HepG2 (cell line): ENCODE measurements around the gene CBL. TPM values are rescaled to one million over a fixed set of nuclear protein-coding genes. Genes with fewer than 3 reads are reported as not detected.
"Not testable (repeated sequence)": the region's sequence is repeated elsewhere in the genome, so short reads cannot be mapped to it uniquely, and the experiment has no call there.

Experiments used
- ATAC-seq: fragments of 200-7000 bp; cut with Tn5 transposase; 3 replicates; pipeline ENCODE4 v1.9.1; 2020; ENCODE audit warnings: mild to moderate bottlenecking, moderate library complexity
- BruUV-seq: library from RNA; stranded (reverse); fragments of 400-500 nt; replicated peaks from 2 replicates; lab custom pipeline; 2021; lab: Mats Ljungman, UMichigan
- CTCF ChIA-PET: fragments of 300-600 bp; formaldehyde crosslinking; extraction: SDS; loops from one replicate; lab custom pipeline; 2021; ENCODE audit warnings: low total read pairs, inconsistent platforms, low intra/inter-chr PET ratio; lab: Yijun Ruan, JAX
- POLR2A ChIA-PET: fragments of 350-600 bp; sonication (Branson Sonifier 250); formaldehyde crosslinking; loops from one replicate; lab custom pipeline; 2020; ENCODE audit warnings: antibody characterized with exemption, inconsistent platforms; lab: Yijun Ruan, JAX
- DNase-seq: peaks from one replicate; pipeline ENCODE4 v3.0.0-alpha.2; 2015; ENCODE audit warnings: low spot score
- FAIRE-seq: peaks from 3 replicates; lab custom pipeline; 2011; peaks lifted over from hg19 to GRCh38; lab: Jason Lieb, UNC
- H2AFZ ChIP-seq: one replicate; pipeline ENCODE4 v1.6.1; 2011; ENCODE audit warnings: low read length, inconsistent platforms
- H3K27ac ChIP-seq: fragments of 300-600 bp; 3 replicates; pipeline ENCODE4 v1.8.0; 2011; ENCODE audit warnings: mixed run types, mild to moderate bottlenecking, mixed read lengths, low read length, inconsistent platforms; ENCODE audit not compliant: insufficient read depth; ENCODE audit errors: extremely low read length
- H3K27me3 ChIP-seq, 2 experiments: fragments of 200-600 bp in 1 of 2; 2 replicates in 1 of 2; 3 replicates in 1 of 2; pipeline versions ENCODE4 v1.6.0 to v1.8.0; 2011; ENCODE audit warnings: low read length in 2 of 2, mild to moderate bottlenecking in 2 of 2, moderate library complexity in 2 of 2, inconsistent platforms in 1 of 2; ENCODE audit not compliant: insufficient read depth in 2 of 2, control insufficient read depth in 1 of 2
- H3K36me3 ChIP-seq, 2 experiments: fragments of 200-600 bp in 1 of 2; replicated peaks in 1 of 2; 2 replicates in 1 of 2; 3 replicates in 1 of 2; pipeline versions ENCODE4 v1.5.1 to v1.8.0; 2011; ENCODE audit warnings: low read length in 2 of 2, inconsistent platforms in 1 of 2; ENCODE audit not compliant: insufficient read depth in 2 of 2, control insufficient read depth in 1 of 2
- H3K4me1 ChIP-seq: 2 replicates; pipeline ENCODE4 v1.5.1; 2012; ENCODE audit warnings: low read length, inconsistent platforms; ENCODE audit not compliant: insufficient read depth
- H3K4me2 ChIP-seq: 2 replicates; pipeline ENCODE4 v1.6.0; 2011; ENCODE audit warnings: low read depth, low read length, inconsistent platforms
- H3K4me3 ChIP-seq, 3 experiments: fragments of 200-600 bp in 1 of 3; sonication (generic), shearing (Covaris generic) in 1 of 3; replicated peaks in 1 of 3; 2 replicates each; pipeline ENCODE4 v1.5.1; 2011 to 2016; ENCODE audit warnings: low read length in 3 of 3, inconsistent platforms in 2 of 3, low read depth in 2 of 3, mild to moderate bottlenecking in 2 of 3, control low read depth in 1 of 3, mixed read lengths in 1 of 3; ENCODE audit not compliant: insufficient read depth in 1 of 3
- H3K79me2 ChIP-seq: one replicate; pipeline ENCODE4 v1.6.1; 2011; ENCODE audit warnings: low read length, inconsistent platforms; ENCODE audit not compliant: insufficient read depth
- H3K9ac ChIP-seq: 2 replicates; pipeline ENCODE4 v1.6.0; 2011; ENCODE audit warnings: mild to moderate bottlenecking, low read depth, low read length, inconsistent platforms; ENCODE audit not compliant: insufficient read depth
- H3K9me3 ChIP-seq: 2 replicates; pipeline ENCODE4 v1.5.1; 2012; ENCODE audit warnings: mild to moderate bottlenecking, low read length
- H4K20me1 ChIP-seq: 2 replicates; pipeline ENCODE4 v1.6.0; 2011; ENCODE audit warnings: inconsistent platforms, mild to moderate bottlenecking, low read length, moderate library complexity; ENCODE audit not compliant: insufficient read depth
- FOSL1 ChIP-seq: sonication (generic); formaldehyde crosslinking; IDR thresholded peaks from 2 replicates; pipeline ENCODE4 v1.9.0; 2021; ENCODE audit warnings: missing genetic modification reagents, borderline replicate concordance
- FOSL2 ChIP-seq: sonication (generic); formaldehyde crosslinking; IDR thresholded peaks from 2 replicates; pipeline ENCODE4 v1.4.0; 2020; ENCODE audit warnings: missing genetic modification reagents
- FOXA1 ChIP-seq, 2 experiments: fragments of 450-650 bp in 1 of 2; sonication (generic) in 1 of 2; formaldehyde crosslinking in 1 of 2; IDR thresholded peaks; 2 replicates each; pipeline versions ENCODE4 v1.4.0 to v1.6.1; 2016 to 2020; ENCODE audit warnings: missing genetic modification reagents in 1 of 2
- FOXA3 ChIP-seq: IDR thresholded peaks from 2 replicates; pipeline ENCODE4 v1.6.1; 2016; ENCODE audit warnings: missing genetic modification reagents, missing compliant biosample characterization
- HDAC2 ChIP-seq: sonication (generic); formaldehyde crosslinking; IDR thresholded peaks from 2 replicates; pipeline ENCODE4 v1.4.0; 2020; ENCODE audit warnings: missing genetic modification reagents
- RARA ChIP-seq: IDR thresholded peaks from 2 replicates; pipeline ENCODE4 v1.6.1; 2016; ENCODE audit warnings: missing genetic modification reagents, missing compliant biosample characterization
- SAP130 ChIP-seq: IDR thresholded peaks from 2 replicates; pipeline ENCODE4 v1.6.1; 2016; ENCODE audit warnings: low read depth
- SOX13 ChIP-seq, 3 experiments: fragments of 450-650 bp in 1 of 3; sonication (generic) in 1 of 3; formaldehyde crosslinking in 1 of 3; IDR thresholded peaks in 2 of 3; conservative IDR thresholded peaks in 1 of 3; 2 replicates each; pipeline versions ENCODE4 v1.5.0 to v1.6.1; 2016 to 2020; ENCODE audit warnings: antibody characterized with exemption in 1 of 3, mild to moderate bottlenecking in 1 of 3, missing compliant biosample characterization in 1 of 3, missing genetic modification reagents in 1 of 3, moderate library complexity in 1 of 3
- SOX5 ChIP-seq: IDR thresholded peaks from 2 replicates; pipeline ENCODE4 v1.6.1; 2016; ENCODE audit warnings: borderline replicate concordance
- ZKSCAN1 ChIP-seq: fragments of 150-350 bp; IDR thresholded peaks from 2 replicates; pipeline ENCODE4 v1.6.1; 2014; ENCODE audit warnings: low read length
- ZKSCAN8 ChIP-seq: IDR thresholded peaks from 2 replicates; pipeline ENCODE4 v1.6.1; 2016; ENCODE audit warnings: borderline replicate concordance, missing genetic modification reagents, missing compliant biosample characterization
- ZNF644 ChIP-seq: IDR thresholded peaks from 2 replicates; pipeline ENCODE4 v1.6.1; 2016; ENCODE audit warnings: low read depth
- ZNF792 ChIP-seq: IDR thresholded peaks from 2 replicates; pipeline ENCODE4 v1.6.1; 2016
- WGBS: methylation state at CpG from one replicate; pipeline ENCODE4 v1.1.6; 2017; ENCODE audit warnings: low lambda C conversion rate; 5-methylcytosine and 5-hydroxymethylcytosine counted together
- in situ Hi-C: cut with HindIII; loops from 2 replicates; pipeline ENCODE4 v1.10.0; 2017; ENCODE audit warnings: low pct_unique_long_range_greater_than_20kb; ENCODE audit not compliant: extremely low pct_ligation_motif_present
- intact Hi-C: fragments of 100-400 bp; cut with micrococcal nuclease; formaldehyde crosslinking; loops from one replicate; pipeline ENCODE4 v1.10.0; 2022; ENCODE audit not compliant: unreplicated experiment
- polyA plus RNA-seq, 8 experiments: library from polyadenylated mRNA; depleted of rRNA in 3 of 8; stranded (reverse) in 7 of 8; unstranded in 1 of 8; fragments of >200 nt; fragmentation: Illumina TruSeq in 4 of 8; extraction: Trizol in 4 of 8; gene quantifications; 2 replicates each; pipeline versions ENCODE4 v1.2.1 to v1.2.3, GENCODE V29; 2011 to 2016; ENCODE audit warnings: low read depth in 4 of 8, missing spikeins in 1 of 8, mixed read lengths in 1 of 8; ENCODE audit not compliant: insufficient read depth in 1 of 8
- total RNA-seq, 5 experiments: library from RNA; depleted of rRNA; stranded (reverse); fragments of >200 nt; fragmentation: Illumina TruSeq; extraction: Trizol; gene quantifications; 2 replicates each; pipeline ENCODE4 v1.2.3, GENCODE V29; 2016; ENCODE audit warnings: low read depth in 1 of 5
- TF ChIP-seq, protein P1 (sequence below): sonication (generic); formaldehyde crosslinking; conservative IDR thresholded peaks from 2 replicates; pipeline ENCODE4 v1.4.0; 2020; ENCODE audit warnings: mild to moderate bottlenecking, missing genetic modification reagents, moderate library complexity
- TF ChIP-seq, protein P2 (sequence below): IDR thresholded peaks from 2 replicates; pipeline ENCODE4 v1.6.1; 2012; ENCODE audit warnings: inconsistent platforms
- TF ChIP-seq, protein P3 (sequence below): sonication (generic); formaldehyde crosslinking; IDR thresholded peaks from 2 replicates; pipeline ENCODE4 v1.4.0; 2020; ENCODE audit warnings: mild to moderate bottlenecking, missing genetic modification reagents, borderline replicate concordance

The CBL gene
- total and polyA plus RNA-seq, 2 of the 13 experiments (the other 11 are each of a cell fraction or from before 2014, with no cell fraction given): 6.6 to 7.4 TPM

DNA sequence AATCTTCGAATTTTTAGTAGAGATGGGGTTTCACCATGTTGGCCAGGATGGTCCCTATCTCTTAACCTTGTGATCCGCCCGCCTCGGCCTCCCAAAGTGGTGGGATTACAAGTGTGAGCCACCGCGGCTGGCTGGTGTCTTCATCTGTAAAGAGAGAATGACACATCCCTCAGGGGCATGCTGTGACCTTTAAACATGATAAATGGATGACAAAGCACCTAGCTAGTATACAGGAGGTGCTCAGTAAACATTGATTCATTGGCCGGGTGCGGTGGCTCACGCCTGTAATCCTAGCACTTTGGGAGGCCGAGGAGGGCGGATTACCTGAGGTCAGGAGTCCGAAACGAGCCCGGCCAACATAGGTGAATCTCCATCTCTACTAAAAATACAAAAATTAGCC, 14.9 kb upstream of the CBL start:
- H3K4me3 ChIP-seq; H3K9ac ChIP-seq; H3K36me3 ChIP-seq; BruUV-seq; intact Hi-C loops; FAIRE-seq; CTCF ChIA-PET; H3K4me2 ChIP-seq; H3K27ac ChIP-seq; H3K79me2 ChIP-seq; H2AFZ ChIP-seq; H3K9me3 ChIP-seq; H4K20me1 ChIP-seq; TF ChIP-seq FOXA1, SOX13 (IDR thresholded peaks at IDR 0.05): not testable (repeated sequence)
- ATAC-seq (peak; percentile 37), DNase-seq (peak; percentile 67)
- in situ Hi-C loops: loop anchor here (10.0 kb wide), 1 partner anchor 284 kb away; no protein-coding TSS in a partner anchor
- Histone ChIP-seq H3K27me3 (peaks cover 3 to 16% of the 10 kb centered on the region in 2 experiments), H3K4me1 (peaks cover 34% of the 10 kb centered on the region)
- WGBS: 1% methylated on average over 14 of the region's 14 CpGs
- POLR2A ChIA-PET: interaction anchor here (0.9 to 1.2 kb wide), 2 partner anchors 21 to 22 kb away, joined by 3 to 8 read pairs; partner anchors contain the start of gene NLRX1
- peak; percentile 79 for TF ChIP-seq FOXA3
- TF ChIP-seq, protein P1, sequence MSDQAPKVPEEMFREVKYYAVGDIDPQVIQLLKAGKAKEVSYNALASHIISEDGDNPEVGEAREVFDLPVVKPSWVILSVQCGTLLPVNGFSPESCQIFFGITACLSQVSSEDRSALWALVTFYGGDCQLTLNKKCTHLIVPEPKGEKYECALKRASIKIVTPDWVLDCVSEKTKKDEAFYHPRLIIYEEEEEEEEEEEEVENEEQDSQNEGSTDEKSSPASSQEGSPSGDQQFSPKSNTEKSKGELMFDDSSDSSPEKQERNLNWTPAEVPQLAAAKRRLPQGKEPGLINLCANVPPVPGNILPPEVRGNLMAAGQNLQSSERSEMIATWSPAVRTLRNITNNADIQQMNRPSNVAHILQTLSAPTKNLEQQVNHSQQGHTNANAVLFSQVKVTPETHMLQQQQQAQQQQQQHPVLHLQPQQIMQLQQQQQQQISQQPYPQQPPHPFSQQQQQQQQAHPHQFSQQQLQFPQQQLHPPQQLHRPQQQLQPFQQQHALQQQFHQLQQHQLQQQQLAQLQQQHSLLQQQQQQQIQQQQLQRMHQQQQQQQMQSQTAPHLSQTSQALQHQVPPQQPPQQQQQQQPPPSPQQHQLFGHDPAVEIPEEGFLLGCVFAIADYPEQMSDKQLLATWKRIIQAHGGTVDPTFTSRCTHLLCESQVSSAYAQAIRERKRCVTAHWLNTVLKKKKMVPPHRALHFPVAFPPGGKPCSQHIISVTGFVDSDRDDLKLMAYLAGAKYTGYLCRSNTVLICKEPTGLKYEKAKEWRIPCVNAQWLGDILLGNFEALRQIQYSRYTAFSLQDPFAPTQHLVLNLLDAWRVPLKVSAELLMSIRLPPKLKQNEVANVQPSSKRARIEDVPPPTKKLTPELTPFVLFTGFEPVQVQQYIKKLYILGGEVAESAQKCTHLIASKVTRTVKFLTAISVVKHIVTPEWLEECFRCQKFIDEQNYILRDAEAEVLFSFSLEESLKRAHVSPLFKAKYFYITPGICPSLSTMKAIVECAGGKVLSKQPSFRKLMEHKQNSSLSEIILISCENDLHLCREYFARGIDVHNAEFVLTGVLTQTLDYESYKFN: peak; percentile 38; the same call in 1 of the 2 replicates
- TF ChIP-seq ZNF644 (CRISPR knock-in tag): 0 out of 2 replicates have a peak, but pooled peaks have one; percentile 12
- peak; percentile 69; the same call in 1 of the 2 replicates for TF ChIP-seq FOXA1 (CRISPR knock-in tag; IDR thresholded peaks at IDR 0.05)
- TF ChIP-seq SOX13 (CRISPR knock-in tag; conservative IDR thresholded peaks at IDR 0.05 in 1 of 2, IDR thresholded peaks at IDR 0.05 in 1 of 2): peak in 1 of 2 experiments; percentile 36; a peak in 1 of 4 replicates
- TF ChIP-seq HDAC2: peak; percentile 33; the same call in 1 of the 2 replicates
- TF ChIP-seq FOSL1 (CRISPR knock-in tag): peak; percentile 51; the same call in 1 of the 2 replicates
- peak; percentile 99 for TF ChIP-seq ZKSCAN8 (CRISPR knock-in tag)
- TF ChIP-seq SAP130 (CRISPR knock-in tag): peak; percentile 65
- TF ChIP-seq SOX5 (CRISPR knock-in tag): peak; percentile 40; the same call in 1 of the 2 replicates
- TF ChIP-seq ZKSCAN1: 0 out of 2 replicates have a peak, but pooled peaks have one; percentile 19
- TF ChIP-seq, protein P2, sequence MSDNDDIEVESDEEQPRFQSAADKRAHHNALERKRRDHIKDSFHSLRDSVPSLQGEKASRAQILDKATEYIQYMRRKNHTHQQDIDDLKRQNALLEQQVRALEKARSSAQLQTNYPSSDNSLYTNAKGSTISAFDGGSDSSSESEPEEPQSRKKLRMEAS: 0 out of 2 replicates have a peak, but pooled peaks have one; percentile 15
- peak; percentile 24; the same call in 1 of the 2 replicates for TF ChIP-seq ZNF792 (CRISPR knock-in tag)
- TF ChIP-seq FOSL2: peak; percentile 91
- TF ChIP-seq, protein P3, sequence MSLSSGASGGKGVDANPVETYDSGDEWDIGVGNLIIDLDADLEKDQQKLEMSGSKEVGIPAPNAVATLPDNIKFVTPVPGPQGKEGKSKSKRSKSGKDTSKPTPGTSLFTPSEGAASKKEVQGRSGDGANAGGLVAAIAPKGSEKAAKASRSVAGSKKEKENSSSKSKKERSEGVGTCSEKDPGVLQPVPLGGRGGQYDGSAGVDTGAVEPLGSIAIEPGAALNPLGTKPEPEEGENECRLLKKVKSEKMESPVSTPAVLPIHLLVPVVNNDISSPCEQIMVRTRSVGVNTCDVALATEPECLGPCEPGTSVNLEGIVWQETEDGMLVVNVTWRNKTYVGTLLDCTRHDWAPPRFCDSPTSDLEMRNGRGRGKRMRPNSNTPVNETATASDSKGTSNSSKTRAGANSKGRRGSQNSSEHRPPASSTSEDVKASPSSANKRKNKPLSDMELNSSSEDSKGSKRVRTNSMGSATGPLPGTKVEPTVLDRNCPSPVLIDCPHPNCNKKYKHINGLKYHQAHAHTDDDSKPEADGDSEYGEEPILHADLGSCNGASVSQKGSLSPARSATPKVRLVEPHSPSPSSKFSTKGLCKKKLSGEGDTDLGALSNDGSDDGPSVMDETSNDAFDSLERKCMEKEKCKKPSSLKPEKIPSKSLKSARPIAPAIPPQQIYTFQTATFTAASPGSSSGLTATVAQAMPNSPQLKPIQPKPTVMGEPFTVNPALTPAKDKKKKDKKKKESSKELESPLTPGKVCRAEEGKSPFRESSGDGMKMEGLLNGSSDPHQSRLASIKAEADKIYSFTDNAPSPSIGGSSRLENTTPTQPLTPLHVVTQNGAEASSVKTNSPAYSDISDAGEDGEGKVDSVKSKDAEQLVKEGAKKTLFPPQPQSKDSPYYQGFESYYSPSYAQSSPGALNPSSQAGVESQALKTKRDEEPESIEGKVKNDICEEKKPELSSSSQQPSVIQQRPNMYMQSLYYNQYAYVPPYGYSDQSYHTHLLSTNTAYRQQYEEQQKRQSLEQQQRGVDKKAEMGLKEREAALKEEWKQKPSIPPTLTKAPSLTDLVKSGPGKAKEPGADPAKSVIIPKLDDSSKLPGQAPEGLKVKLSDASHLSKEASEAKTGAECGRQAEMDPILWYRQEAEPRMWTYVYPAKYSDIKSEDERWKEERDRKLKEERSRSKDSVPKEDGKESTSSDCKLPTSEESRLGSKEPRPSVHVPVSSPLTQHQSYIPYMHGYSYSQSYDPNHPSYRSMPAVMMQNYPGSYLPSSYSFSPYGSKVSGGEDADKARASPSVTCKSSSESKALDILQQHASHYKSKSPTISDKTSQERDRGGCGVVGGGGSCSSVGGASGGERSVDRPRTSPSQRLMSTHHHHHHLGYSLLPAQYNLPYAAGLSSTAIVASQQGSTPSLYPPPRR (CRISPR knock-in tag): peak; percentile 40; the same call in 1 of the 2 replicates
- peak; percentile 35; the same call in 1 of the 2 replicates for TF ChIP-seq RARA (CRISPR knock-in tag)
